Measurements from ENCODE around the gene SAMD4B. TPM values are rescaled to one million over a fixed set of nuclear protein-coding genes. Genes with fewer than 3 reads are reported as not detected.
"Not testable (repeated sequence)": the region's sequence is repeated elsewhere in the genome, so short reads cannot be mapped to it uniquely, and the experiment has no call there.

SAMD4B gene
- total RNA-seq, 1 donor from 2014 or later = 22.4 TPM

- Histone ChIP-seq H3K9ac (ENCODE audit: low read depth in 1 of 3, low read length in 3 of 3) (no peak overlapping the region), H3K27me3 (ENCODE audit: control insufficient read depth in 3 of 3, insufficient read depth in 3 of 3, low read length in 3 of 3) (no peaks in the 10 kb centered on the region), H3K9me3 (ENCODE audit: control insufficient read depth in 3 of 3, low read length in 3 of 3) (no peaks in the 10 kb centered on the region), H3K36me3 (ENCODE audit: control insufficient read depth in 3 of 3, insufficient read depth in 3 of 3, low read length in 3 of 3) (peaks cover 72 to 77% (median 75%) of the 10 kb centered on the region in 3 donors), H3K4me3 (ENCODE audit: low read length in 3 of 3) (no peak overlapping the region), H3K27ac (ENCODE audit: low read depth, low read length) (no peak overlapping the region), H3K4me1 (ENCODE audit: control insufficient read depth in 3 of 3, insufficient read depth in 3 of 3, low read length in 3 of 3) (peaks cover 9 to 23% (median 12%) of the 10 kb centered on the region in 3 donors)
Observed at GRCh38 chr19:39377373-39378362, 35.4 kb downstream of the SAMD4B start.

DNA sequence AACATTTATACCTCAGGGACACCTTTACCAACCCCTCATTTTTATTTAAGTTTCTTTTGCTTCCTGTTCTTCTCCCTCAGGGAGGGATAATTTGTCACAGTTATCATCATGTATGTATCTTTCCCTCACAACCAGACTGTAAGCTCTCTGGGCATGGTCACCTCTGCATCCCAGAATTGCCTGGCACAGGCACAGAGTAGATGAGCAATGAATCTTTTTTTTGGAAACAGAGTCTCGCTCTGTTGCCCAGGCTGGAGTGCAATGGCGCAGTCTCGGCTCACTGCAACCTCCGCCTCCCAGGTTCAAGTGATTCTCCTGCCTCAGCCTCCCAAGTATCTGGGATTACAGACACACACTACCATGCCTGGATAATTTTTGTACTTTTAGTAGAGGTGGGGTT, 37.1 kb downstream of the SAMD4B start:
- not testable (repeated sequence) for H3K9me3 ChIP-seq (ENCODE audit: control insufficient read depth in 3 of 3, low read length in 3 of 3); H3K27me3 ChIP-seq (ENCODE audit: control insufficient read depth in 3 of 3, insufficient read depth in 3 of 3, low read length in 3 of 3); H3K9ac ChIP-seq (ENCODE audit: low read depth in 1 of 3, low read length in 3 of 3); H3K27ac ChIP-seq (ENCODE audit: low read depth, low read length); H3K4me3 ChIP-seq (ENCODE audit: low read length in 3 of 3)
- Histone ChIP-seq H3K4me1 (ENCODE audit: control insufficient read depth in 3 of 3, insufficient read depth in 3 of 3, low read length in 3 of 3) (peaks cover 0 to 14% (median 4%) of the 10 kb centered on the region in 3 donors), H3K36me3 (ENCODE audit: control insufficient read depth in 3 of 3, insufficient read depth in 3 of 3, low read length in 3 of 3) (peaks cover 80 to 83% (median 82%) of the 10 kb centered on the region in 3 donors)

GRCh38 chr19:39379865-39380396, 37.7 kb downstream of the SAMD4B start:
- no peak overlapping the region for H3K4me3 ChIP-seq (ENCODE audit: low read length in 3 of 3)
- H3K9ac ChIP-seq (ENCODE audit: low read depth in 1 of 3, low read length in 3 of 3) = no peak overlapping the region
- no peak overlapping the region for H3K27ac ChIP-seq (ENCODE audit: low read depth, low read length)
- H3K36me3 ChIP-seq (ENCODE audit: control insufficient read depth in 3 of 3, insufficient read depth in 3 of 3, low read length in 3 of 3) = peaks cover 82 to 85% (median 83%) of the 10 kb centered on the region in 3 donors
- no peaks in the 10 kb centered on the region for H3K9me3 ChIP-seq (ENCODE audit: control insufficient read depth in 3 of 3, low read length in 3 of 3)
- H3K27me3 ChIP-seq (ENCODE audit: control insufficient read depth in 3 of 3, insufficient read depth in 3 of 3, low read length in 3 of 3) = no peaks in the 10 kb centered on the region
- peaks cover 0 to 14% (median 4%) of the 10 kb centered on the region in 3 donors for H3K4me1 ChIP-seq (ENCODE audit: control insufficient read depth in 3 of 3, insufficient read depth in 3 of 3, low read length in 3 of 3)

DNA sequence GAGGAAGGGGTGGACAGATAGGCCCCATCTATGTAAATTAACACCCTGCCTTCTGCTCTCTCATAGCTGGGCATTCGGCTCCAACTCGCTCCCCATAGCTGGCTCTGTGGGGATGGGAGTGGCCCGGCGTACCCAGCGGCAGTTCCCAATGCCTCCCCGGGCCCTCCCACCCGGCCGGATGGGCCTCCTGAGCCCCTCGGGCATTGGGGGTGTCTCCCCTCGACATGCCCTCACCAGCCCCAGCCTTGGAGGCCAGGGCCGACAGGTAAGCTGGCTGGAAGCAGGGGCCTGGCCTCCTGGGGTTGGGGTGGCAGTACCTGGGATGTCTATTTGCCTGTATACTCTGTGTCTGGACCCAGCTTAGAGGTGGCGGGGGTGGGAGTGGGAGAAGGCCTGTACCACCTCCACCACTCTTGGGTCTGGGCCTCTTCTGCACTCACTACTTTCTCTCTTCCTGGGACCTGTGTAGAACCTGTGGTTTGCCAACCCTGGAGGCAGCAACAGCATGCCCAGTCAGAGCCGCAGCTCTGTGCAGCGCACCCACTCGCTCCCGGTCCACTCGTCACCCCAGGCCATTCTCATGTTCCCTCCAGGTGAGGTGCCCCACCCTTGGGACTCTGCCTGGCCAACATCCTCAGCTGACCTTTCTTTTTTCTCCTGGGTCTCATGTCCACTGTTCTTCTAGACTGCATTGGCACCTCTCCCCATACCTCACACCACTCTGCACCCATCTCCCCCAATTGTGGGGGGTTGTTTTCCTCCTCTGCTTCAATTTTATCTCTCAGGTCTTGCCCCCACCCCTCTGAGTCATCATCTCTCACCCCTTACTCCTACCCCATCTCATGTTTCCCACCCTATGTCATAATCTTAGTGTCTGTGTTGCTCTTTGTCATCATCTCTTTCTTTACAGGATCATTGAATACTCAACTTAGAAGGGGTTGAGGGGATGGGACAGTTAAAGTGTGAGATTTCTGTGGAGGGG, 38.6 kb downstream of the SAMD4B start:
- Histone ChIP-seq H3K4me1 (ENCODE audit: control insufficient read depth in 3 of 3, insufficient read depth in 3 of 3, low read length in 3 of 3) (peaks cover 0 to 14% (median 4%) of the 10 kb centered on the region in 3 donors), H3K9me3 (ENCODE audit: control insufficient read depth in 3 of 3, low read length in 3 of 3) (no peaks in the 10 kb centered on the region), H3K36me3 (ENCODE audit: control insufficient read depth in 3 of 3, insufficient read depth in 3 of 3, low read length in 3 of 3) (peaks cover 79 to 81% (median 81%) of the 10 kb centered on the region in 3 donors), H3K27me3 (ENCODE audit: control insufficient read depth in 3 of 3, insufficient read depth in 3 of 3, low read length in 3 of 3) (no peaks in the 10 kb centered on the region), H3K4me3 (ENCODE audit: low read length in 3 of 3) (no peak overlapping the region), H3K9ac (ENCODE audit: low read depth in 1 of 3, low read length in 3 of 3) (no peak overlapping the region), H3K27ac (ENCODE audit: low read depth, low read length) (no peak overlapping the region)

- Histone ChIP-seq H3K4me3 (ENCODE audit: low read length in 3 of 3) (no peak overlapping the region), H3K27ac (ENCODE audit: low read depth, low read length) (no peak overlapping the region), H3K27me3 (ENCODE audit: control insufficient read depth in 3 of 3, insufficient read depth in 3 of 3, low read length in 3 of 3) (no peaks in the 10 kb centered on the region), H3K9ac (ENCODE audit: low read depth in 1 of 3, low read length in 3 of 3) (no peak overlapping the region), H3K9me3 (ENCODE audit: control insufficient read depth in 3 of 3, low read length in 3 of 3) (no peaks in the 10 kb centered on the region), H3K4me1 (ENCODE audit: control insufficient read depth in 3 of 3, insufficient read depth in 3 of 3, low read length in 3 of 3) (peaks cover 0 to 14% (median 4%) of the 10 kb centered on the region in 3 donors), H3K36me3 (ENCODE audit: control insufficient read depth in 3 of 3, insufficient read depth in 3 of 3, low read length in 3 of 3) (peaks cover 79 to 81% (median 80%) of the 10 kb centered on the region in 3 donors)
Observed at GRCh38 chr19:39381910-39382611, 39.8 kb downstream of the SAMD4B start.

DNA sequence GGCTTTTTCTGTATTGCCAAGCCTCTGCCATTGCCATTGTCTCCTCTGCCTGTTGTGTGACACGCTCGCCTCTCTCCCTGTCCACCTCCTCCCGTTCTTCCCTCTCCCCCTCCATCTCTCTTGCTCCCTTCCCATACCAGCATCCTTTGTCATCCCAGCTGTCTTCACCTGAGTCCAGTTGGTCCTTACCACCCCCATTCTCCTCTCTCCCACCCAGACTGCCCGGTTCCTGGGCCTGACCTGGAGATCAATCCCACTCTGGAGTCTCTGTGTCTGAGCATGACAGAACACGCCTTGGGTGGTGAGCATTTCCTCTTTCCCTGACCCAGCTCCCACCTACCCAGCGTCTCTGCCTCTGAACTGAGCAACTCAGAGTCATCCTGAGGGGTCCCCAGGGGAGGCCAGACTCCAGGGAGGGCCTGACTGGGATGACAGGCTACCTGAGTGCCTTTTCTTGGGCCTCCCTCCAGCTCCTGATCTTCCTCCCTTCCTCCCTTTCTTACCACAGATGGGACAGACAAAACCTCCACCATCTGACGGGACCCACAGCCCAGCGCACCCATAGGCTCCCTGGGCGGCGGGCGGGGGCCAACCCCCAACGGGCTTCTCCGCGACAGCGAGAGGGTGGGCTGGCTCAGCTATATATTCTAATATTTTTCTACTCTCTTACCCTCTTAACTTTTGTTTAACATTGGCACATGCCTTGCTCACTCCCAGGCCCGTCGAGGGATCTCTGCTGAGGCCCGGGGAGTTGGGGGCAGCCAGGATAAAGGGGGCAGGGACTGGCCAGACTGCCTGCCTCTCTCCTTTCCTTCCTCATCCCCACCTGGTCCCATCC, 41.0 kb downstream of the SAMD4B start:
- no peak overlapping the region for H3K9ac ChIP-seq (ENCODE audit: low read depth in 1 of 3, low read length in 3 of 3)
- H3K36me3 ChIP-seq (ENCODE audit: control insufficient read depth in 3 of 3, insufficient read depth in 3 of 3, low read length in 3 of 3) = peaks cover 75 to 80% (median 77%) of the 10 kb centered on the region in 3 donors

DNA sequence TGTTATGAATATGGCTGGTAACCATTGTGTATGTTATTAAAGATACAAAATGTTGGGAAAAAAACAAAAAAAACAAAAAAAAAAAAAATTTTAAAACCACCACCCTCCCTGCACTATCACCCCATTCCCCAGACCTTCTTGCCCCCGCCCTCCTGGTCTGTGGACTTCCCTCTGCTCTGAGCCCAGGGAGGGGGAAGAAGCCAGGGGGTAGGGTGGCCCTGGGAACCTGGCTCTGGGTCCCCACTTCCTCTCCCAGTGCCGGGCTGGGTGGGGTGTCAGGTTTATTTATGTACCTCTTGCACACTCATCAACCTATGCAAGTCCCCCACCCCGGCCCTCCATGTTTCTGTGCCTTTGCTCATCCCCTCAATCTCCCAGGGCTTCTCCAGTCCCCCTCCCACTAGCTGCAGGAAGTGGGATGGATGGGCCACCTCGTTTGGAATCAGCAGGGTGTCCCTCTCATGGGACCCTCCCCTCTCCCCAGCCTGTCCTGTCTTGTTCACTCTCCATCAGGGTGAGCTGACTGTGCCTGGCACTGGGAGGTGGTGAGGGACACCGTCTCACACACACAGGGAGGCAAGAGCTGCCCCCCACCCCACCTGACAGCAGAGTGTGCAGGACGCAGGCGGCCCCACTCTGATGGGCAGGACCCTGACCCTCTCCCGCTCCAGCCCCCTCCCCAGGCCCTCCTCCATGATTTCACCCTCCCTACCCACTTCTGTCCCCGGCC, 42.8 kb downstream of the SAMD4B start:
- Histone ChIP-seq H3K4me3 (ENCODE audit: low read length in 3 of 3) (no peak overlapping the region), H3K36me3 (ENCODE audit: control insufficient read depth in 3 of 3, insufficient read depth in 3 of 3, low read length in 3 of 3) (peaks cover 78 to 82% (median 78%) of the 10 kb centered on the region in 3 donors)

More for the DNA sequence above, 41.0 kb downstream of the SAMD4B start:
- H3K27me3 ChIP-seq (ENCODE audit: control insufficient read depth in 3 of 3, insufficient read depth in 3 of 3, low read length in 3 of 3) = no peaks in the 10 kb centered on the region
- no peaks in the 10 kb centered on the region for H3K9me3 ChIP-seq (ENCODE audit: control insufficient read depth in 3 of 3, low read length in 3 of 3)
- no peak overlapping the region for H3K4me3 ChIP-seq (ENCODE audit: low read length in 3 of 3)
- no peak overlapping the region for H3K27ac ChIP-seq (ENCODE audit: low read depth, low read length)
- H3K4me1 ChIP-seq (ENCODE audit: control insufficient read depth in 3 of 3, insufficient read depth in 3 of 3, low read length in 3 of 3) = peaks cover 0 to 9% (median 0%) of the 10 kb centered on the region in 3 donors

GRCh38 chr19:39385629-39386411, 43.6 kb downstream of the SAMD4B start:
- Histone ChIP-seq H3K27ac (ENCODE audit: low read depth, low read length) (no peak overlapping the region), H3K27me3 (ENCODE audit: control insufficient read depth in 3 of 3, insufficient read depth in 3 of 3, low read length in 3 of 3) (no peaks in the 10 kb centered on the region), H3K36me3 (ENCODE audit: control insufficient read depth in 3 of 3, insufficient read depth in 3 of 3, low read length in 3 of 3) (peaks cover 70 to 73% (median 70%) of the 10 kb centered on the region in 3 donors), H3K4me3 (ENCODE audit: low read length in 3 of 3) (no peak overlapping the region), H3K9me3 (ENCODE audit: control insufficient read depth in 3 of 3, low read length in 3 of 3) (no peaks in the 10 kb centered on the region), H3K9ac (ENCODE audit: low read depth in 1 of 3, low read length in 3 of 3) (no peak overlapping the region), H3K4me1 (ENCODE audit: control insufficient read depth in 3 of 3, insufficient read depth in 3 of 3, low read length in 3 of 3) (peaks cover 12 to 16% (median 13%) of the 10 kb centered on the region in 3 donors)

More for the DNA sequence above, 42.8 kb downstream of the SAMD4B start:
- Histone ChIP-seq H3K4me1 (ENCODE audit: control insufficient read depth in 3 of 3, insufficient read depth in 3 of 3, low read length in 3 of 3) (peaks cover 8% of the 10 kb centered on the region in 3 donors), H3K27me3 (ENCODE audit: control insufficient read depth in 3 of 3, insufficient read depth in 3 of 3, low read length in 3 of 3) (no peaks in the 10 kb centered on the region), H3K27ac (ENCODE audit: low read depth, low read length) (no peak overlapping the region), H3K9me3 (ENCODE audit: control insufficient read depth in 3 of 3, low read length in 3 of 3) (no peaks in the 10 kb centered on the region), H3K9ac (ENCODE audit: low read depth in 1 of 3, low read length in 3 of 3) (no peak overlapping the region)
